Breast epithelium (tissue), 4 donors: ENCODE data around the gene NODAL. TPM values are rescaled to one million over a fixed set of nuclear protein-coding genes. Genes with fewer than 3 reads are reported as not detected.
A peak's percentile ranks its signal among the peaks of the same experiment; 100 is the strongest.

Experiments
- DNase-seq, 2 donors: peaks; one replicate each; pipeline ENCODE4 v3.0.0-alpha.2; 2019; ENCODE audit warnings: low spot score in 2 of 2
- H3K27ac ChIP-seq, 2 donors: fragments of 200-600 bp; sonication (generic) in 1 of 2; one replicate each; pipeline ENCODE4 v1.5.1; 2016 to 2019; ENCODE audit warnings: mild to moderate bottlenecking in 1 of 2
- H3K27me3 ChIP-seq, 2 donors: fragments of 200-600 bp; sonication (generic) in 1 of 2; one replicate each; pipeline versions ENCODE4 v1.5.1 to v1.6.0; 2017 to 2019; ENCODE audit warnings: control low read depth in 1 of 2, mild to moderate bottlenecking in 1 of 2
- H3K36me3 ChIP-seq: fragments of 200-600 bp; one replicate; pipeline ENCODE4 v1.5.1; 2019
- H3K4me1 ChIP-seq, 2 donors: fragments of 200-600 bp; sonication (generic); one replicate each; pipeline ENCODE4 v1.5.1; 2016 to 2019; ENCODE audit warnings: control low read depth in 1 of 2
- H3K4me3 ChIP-seq, 3 donors: fragments of 200-600 bp; sonication (generic); 1 replicate in 2 of 3; 2 replicates in 1 of 3; pipeline ENCODE4 v1.5.1; 2016 to 2019; ENCODE audit warnings: mild to moderate bottlenecking in 3 of 3, moderate library complexity in 2 of 3
- H3K9me3 ChIP-seq, 2 donors: fragments of 200-600 bp; sonication (generic) in 1 of 2; one replicate each; pipeline ENCODE4 v1.5.1; 2016 to 2019; ENCODE audit warnings: control low read depth in 1 of 2
- POLR2A ChIP-seq: fragments of 450-650 bp; IDR thresholded peaks from one replicate; pipeline ENCODE4 v1.6.1; 2016; ENCODE audit warnings: antibody characterized with exemption, mild to moderate bottlenecking, moderate library complexity
- POLR2AphosphoS5 ChIP-seq, 3 donors: sonication (generic); formaldehyde crosslinking; IDR thresholded peaks; one replicate each; pipeline ENCODE4 v1.6.1; 2017; ENCODE audit warnings: antibody characterized with exemption in 3 of 3
- intact Hi-C: fragments of 100-400 bp; cut with DNase I; formaldehyde crosslinking; loops from one replicate; pipeline ENCODE4 v1.15.1; 2023; ENCODE audit warnings: low total_unique reads
- total RNA-seq, 3 donors: library from RNA; depleted of rRNA; stranded (reverse); fragments of >200 nt; gene quantifications; one replicate each; pipeline ENCODE4 v1.1.0, GENCODE V29; 2016
- TF ChIP-seq, protein P1 (sequence below), 3 donors: fragments of 450-650 bp; IDR thresholded peaks; one replicate each; pipeline ENCODE4 v1.5.1; 2016 to 2017; ENCODE audit warnings: antibody characterized with exemption in 3 of 3, mild to moderate bottlenecking in 3 of 3, moderate library complexity in 3 of 3

NODAL gene
- total RNA-seq, 3 donors from 2014 or later = not detected

- intact Hi-C loops = no loop called here
- Histone ChIP-seq H3K4me3 (peak overlapping the region in 2 of 3 donors; percentile 27 to 61), H3K9me3 (no peaks in the 10 kb centered on the region), H3K4me1 (peaks cover 5 to 10% of the 10 kb centered on the region in 2 donors), H3K27ac (no peak overlapping the region), H3K36me3 (no peaks in the 10 kb centered on the region), H3K27me3 (peaks cover 0 to 34% of the 10 kb centered on the region in 2 donors)
- TF ChIP-seq POLR2A = no peak
- no peak for TF ChIP-seq POLR2AphosphoS5 (IDR thresholded peaks at IDR 0.05)
- TF ChIP-seq, protein P1, sequence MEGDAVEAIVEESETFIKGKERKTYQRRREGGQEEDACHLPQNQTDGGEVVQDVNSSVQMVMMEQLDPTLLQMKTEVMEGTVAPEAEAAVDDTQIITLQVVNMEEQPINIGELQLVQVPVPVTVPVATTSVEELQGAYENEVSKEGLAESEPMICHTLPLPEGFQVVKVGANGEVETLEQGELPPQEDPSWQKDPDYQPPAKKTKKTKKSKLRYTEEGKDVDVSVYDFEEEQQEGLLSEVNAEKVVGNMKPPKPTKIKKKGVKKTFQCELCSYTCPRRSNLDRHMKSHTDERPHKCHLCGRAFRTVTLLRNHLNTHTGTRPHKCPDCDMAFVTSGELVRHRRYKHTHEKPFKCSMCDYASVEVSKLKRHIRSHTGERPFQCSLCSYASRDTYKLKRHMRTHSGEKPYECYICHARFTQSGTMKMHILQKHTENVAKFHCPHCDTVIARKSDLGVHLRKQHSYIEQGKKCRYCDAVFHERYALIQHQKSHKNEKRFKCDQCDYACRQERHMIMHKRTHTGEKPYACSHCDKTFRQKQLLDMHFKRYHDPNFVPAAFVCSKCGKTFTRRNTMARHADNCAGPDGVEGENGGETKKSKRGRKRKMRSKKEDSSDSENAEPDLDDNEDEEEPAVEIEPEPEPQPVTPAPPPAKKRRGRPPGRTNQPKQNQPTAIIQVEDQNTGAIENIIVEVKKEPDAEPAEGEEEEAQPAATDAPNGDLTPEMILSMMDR (IDR thresholded peaks at IDR 0.05) = no peak
- no peak for DNase-seq
These were observed 953 bp downstream of the NODAL start for GRCh38 chr10:70440296-70441160.

DNA sequence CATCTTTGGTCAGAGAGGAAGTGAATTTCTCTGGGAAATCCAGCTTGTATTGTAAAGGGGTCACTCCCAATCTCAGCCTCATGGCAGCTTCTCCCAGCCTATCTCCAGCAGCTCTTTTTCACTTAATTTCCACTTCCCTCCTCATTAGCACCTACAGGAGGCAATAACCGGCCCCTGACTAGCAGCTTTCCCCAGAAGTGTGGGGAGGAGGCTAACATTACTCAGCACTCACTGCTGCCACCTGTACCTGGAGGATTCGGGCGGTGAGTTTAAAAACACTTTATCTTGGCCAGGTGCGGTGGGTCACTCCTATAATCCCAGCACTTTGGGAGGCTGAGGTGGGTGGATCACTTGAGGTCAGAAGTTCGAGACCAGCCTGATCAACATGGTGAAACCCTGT is 3.8 kb downstream of the NODAL start:
- peaks cover 5 to 10% of the 10 kb centered on the region in 2 donors for H3K4me1 ChIP-seq
- no peak for DNase-seq
- no peak overlapping the region for H3K4me3 ChIP-seq
- TF ChIP-seq POLR2AphosphoS5 (IDR thresholded peaks at IDR 0.05) (no peak), POLR2A (no peak)
- TF ChIP-seq, protein P1 (IDR thresholded peaks at IDR 0.05) = no peak
- H3K9me3 ChIP-seq = no peaks in the 10 kb centered on the region
- intact Hi-C loops = no loop called here
- H3K27ac ChIP-seq = no peak overlapping the region
- peaks cover 0 to 34% of the 10 kb centered on the region in 2 donors for H3K27me3 ChIP-seq
- no peaks in the 10 kb centered on the region for H3K36me3 ChIP-seq

DNA sequence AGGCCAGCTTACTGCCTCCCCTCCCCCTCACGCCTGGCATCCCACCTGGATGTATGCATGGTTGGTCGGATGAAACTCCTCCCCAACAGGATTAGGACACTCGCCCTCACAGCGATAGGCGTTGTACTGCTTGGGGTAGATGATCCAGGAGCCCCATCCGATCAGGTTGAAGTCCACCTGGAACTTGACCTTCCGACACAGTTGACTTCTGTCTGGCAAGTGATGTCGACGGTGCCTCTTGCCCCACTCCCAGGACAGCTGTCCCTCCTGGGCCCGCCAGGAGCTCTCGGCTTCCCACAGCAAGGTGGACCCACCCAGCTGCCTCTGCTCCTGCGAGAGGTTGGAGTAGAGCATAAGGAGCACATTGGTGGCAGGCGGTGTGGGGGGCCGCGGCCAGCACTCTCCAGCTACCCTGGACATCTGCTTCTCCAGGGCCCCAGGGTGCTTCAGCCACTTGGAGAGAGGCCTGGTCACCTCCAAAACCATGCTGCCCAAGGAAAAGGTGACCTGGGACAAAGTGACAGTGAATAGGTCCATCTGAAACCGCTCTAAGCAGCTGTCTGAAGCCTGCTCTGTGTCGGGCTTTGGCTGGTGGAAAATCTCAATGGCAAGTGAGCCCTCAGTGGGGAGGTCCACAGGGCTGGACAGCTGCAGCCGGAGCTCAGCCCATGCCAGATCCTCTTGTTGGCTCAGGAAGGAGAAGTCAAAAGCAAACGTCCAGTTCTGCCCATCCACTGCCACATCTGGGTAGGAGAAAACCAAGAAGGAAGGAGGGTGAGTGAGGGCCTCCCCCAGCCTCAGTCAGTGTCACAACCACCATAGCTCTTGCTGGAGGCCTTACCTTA is 6.0 kb downstream of the NODAL start:
- Histone ChIP-seq H3K4me1 (peaks cover 2 to 13% of the 10 kb centered on the region in 2 donors), H3K4me3 (no peak overlapping the region), H3K27ac (no peak overlapping the region), H3K27me3 (peaks cover 0 to 12% of the 10 kb centered on the region in 2 donors), H3K36me3 (no peaks in the 10 kb centered on the region), H3K9me3 (no peaks in the 10 kb centered on the region)
- TF ChIP-seq, protein P1 (IDR thresholded peaks at IDR 0.05) = no peak
- TF ChIP-seq POLR2AphosphoS5 (IDR thresholded peaks at IDR 0.05) = no peak
- TF ChIP-seq POLR2A = no peak
- DNase-seq = no peak
- intact Hi-C loops = no loop called here

GRCh38 chr10:70433581-70434280 is 7.8 kb downstream of the NODAL start:
- Histone ChIP-seq H3K4me1 (peaks cover 0 to 13% of the 10 kb centered on the region in 2 donors), H3K9me3 (no peaks in the 10 kb centered on the region), H3K27ac (no peak overlapping the region), H3K36me3 (no peaks in the 10 kb centered on the region), H3K4me3 (no peak overlapping the region), H3K27me3 (no peaks in the 10 kb centered on the region)
- no peak for TF ChIP-seq POLR2A
- TF ChIP-seq, protein P1 (IDR thresholded peaks at IDR 0.05) = no peak
- no peak for TF ChIP-seq POLR2AphosphoS5 (IDR thresholded peaks at IDR 0.05)
- no peak for DNase-seq
- intact Hi-C loops = no loop called here
